Peyer's patch (tissue), 4 donors: Measurements from ENCODE around the gene METTL24. TPM values are rescaled to one million over a fixed set of nuclear protein-coding genes. Genes with fewer than 3 reads are reported as not detected.

ENCODE experiments used
- DNase-seq, 3 donors: peaks; one replicate each; pipeline ENCODE4 v3.0.0-alpha.2; 2017 to 2019
- H3K27ac ChIP-seq, 4 donors: fragments of 200-600 bp; sonication (generic); one replicate each; pipeline ENCODE4 v1.5.1; 2016 to 2019
- H3K27me3 ChIP-seq, 2 donors: fragments of 200-600 bp; sonication (generic); one replicate each; pipeline ENCODE4 v1.5.1; 2019
- H3K36me3 ChIP-seq, 3 donors: fragments of 200-600 bp; sonication (generic); one replicate each; pipeline ENCODE4 v1.5.1; 2016 to 2019
- H3K4me1 ChIP-seq, 4 donors: fragments of 200-600 bp; sonication (generic); one replicate each; pipeline ENCODE4 v1.5.1; 2016 to 2019
- H3K4me3 ChIP-seq, 4 donors: fragments of 200-600 bp; sonication (generic); 1 replicate in 3 of 4; 2 replicates in 1 of 4; pipeline ENCODE4 v1.5.1; 2016 to 2019; ENCODE audit warnings: mild to moderate bottlenecking in 1 of 4
- H3K9me3 ChIP-seq, 4 donors: fragments of 200-600 bp; sonication (generic); one replicate each; pipeline ENCODE4 v1.5.1; 2016 to 2019; ENCODE audit warnings: mild to moderate bottlenecking in 1 of 4
- POLR2A ChIP-seq, 2 donors: fragments of 450-650 bp; IDR thresholded peaks; one replicate each; pipeline ENCODE4 v1.5.1; 2017; ENCODE audit warnings: antibody characterized with exemption in 2 of 2, mild to moderate bottlenecking in 2 of 2, moderate library complexity in 2 of 2
- total RNA-seq, 4 donors: library from RNA; depleted of rRNA; stranded (reverse); fragments of >200 nt; gene quantifications; one replicate each; pipeline ENCODE4 v1.1.0, GENCODE V29; 2016
- TF ChIP-seq, protein P1 (sequence below), 6 experiments: fragments of 450-650 bp in 4 of 6; fragments of 200-600 bp in 2 of 6; sonication (generic) in 1 of 6; IDR thresholded peaks; one replicate each; pipeline ENCODE4 v1.5.1; 2017 to 2019; ENCODE audit warnings: antibody characterized with exemption in 6 of 6, mild to moderate bottlenecking in 3 of 6, moderate library complexity in 1 of 6

METTL24 gene
- total RNA-seq, 4 donors from 2014 or later, result 3.9 to 11.2 (median 6.8) TPM

DNA sequence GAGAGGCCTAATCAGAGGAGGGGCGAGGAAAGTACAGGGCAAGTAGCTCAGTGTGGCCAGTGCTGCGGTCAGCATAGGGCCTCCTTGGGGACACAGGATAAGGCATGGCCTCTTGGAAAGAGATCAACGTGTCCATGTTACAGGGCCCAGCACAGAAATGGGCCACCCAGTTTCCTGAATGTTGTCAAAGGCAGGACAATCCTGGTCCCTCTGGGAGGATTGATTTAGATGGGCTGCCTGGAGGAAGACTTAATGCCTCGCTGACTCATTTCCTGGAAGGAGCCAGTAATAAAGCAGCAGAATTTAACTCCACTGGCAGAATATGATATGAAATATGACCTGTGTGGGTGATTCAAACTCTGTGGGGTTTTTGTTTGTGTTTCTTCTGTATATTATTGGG, 40.6 kb upstream of the METTL24 start:
- no peak for DNase-seq
- no peaks in the 10 kb centered on the region for H3K27me3 ChIP-seq
- H3K4me1 ChIP-seq, result no peaks in the 10 kb centered on the region
- no peaks in the 10 kb centered on the region for H3K9me3 ChIP-seq
- no peak overlapping the region for H3K27ac ChIP-seq
- TF ChIP-seq, protein P1, sequence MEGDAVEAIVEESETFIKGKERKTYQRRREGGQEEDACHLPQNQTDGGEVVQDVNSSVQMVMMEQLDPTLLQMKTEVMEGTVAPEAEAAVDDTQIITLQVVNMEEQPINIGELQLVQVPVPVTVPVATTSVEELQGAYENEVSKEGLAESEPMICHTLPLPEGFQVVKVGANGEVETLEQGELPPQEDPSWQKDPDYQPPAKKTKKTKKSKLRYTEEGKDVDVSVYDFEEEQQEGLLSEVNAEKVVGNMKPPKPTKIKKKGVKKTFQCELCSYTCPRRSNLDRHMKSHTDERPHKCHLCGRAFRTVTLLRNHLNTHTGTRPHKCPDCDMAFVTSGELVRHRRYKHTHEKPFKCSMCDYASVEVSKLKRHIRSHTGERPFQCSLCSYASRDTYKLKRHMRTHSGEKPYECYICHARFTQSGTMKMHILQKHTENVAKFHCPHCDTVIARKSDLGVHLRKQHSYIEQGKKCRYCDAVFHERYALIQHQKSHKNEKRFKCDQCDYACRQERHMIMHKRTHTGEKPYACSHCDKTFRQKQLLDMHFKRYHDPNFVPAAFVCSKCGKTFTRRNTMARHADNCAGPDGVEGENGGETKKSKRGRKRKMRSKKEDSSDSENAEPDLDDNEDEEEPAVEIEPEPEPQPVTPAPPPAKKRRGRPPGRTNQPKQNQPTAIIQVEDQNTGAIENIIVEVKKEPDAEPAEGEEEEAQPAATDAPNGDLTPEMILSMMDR (IDR thresholded peaks at IDR 0.05), result no peak
- no peak for TF ChIP-seq POLR2A (IDR thresholded peaks at IDR 0.05)
- no peaks in the 10 kb centered on the region for H3K36me3 ChIP-seq
- no peak overlapping the region for H3K4me3 ChIP-seq

DNA sequence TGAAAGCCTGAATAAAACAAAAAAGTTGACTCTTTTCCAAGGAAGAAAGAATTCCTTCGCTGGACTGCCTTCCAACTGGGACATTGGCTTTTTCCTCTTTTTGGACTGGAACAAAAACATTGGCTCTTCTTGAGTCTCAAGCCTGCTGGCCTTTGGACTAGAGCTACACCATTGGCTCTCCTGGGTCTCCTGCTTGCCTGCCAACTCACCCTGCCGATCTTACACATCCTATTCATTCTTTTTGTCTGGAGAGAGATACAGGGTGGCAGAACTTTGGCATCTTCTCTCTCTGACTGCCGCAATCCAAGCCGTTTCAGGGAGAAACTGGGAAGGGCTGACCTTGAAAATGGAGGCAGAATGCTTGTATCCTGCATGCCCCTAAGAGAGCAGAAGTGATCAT, 37.1 kb upstream of the METTL24 start:
- TF ChIP-seq POLR2A (IDR thresholded peaks at IDR 0.05), result no peak
- TF ChIP-seq, protein P1 (IDR thresholded peaks at IDR 0.05), result no peak
- no peaks in the 10 kb centered on the region for H3K9me3 ChIP-seq
- H3K36me3 ChIP-seq, result no peaks in the 10 kb centered on the region
- no peaks in the 10 kb centered on the region for H3K27me3 ChIP-seq
- H3K4me1 ChIP-seq, result peaks cover 0 to under 1% (median 0%) of the 10 kb centered on the region in 4 donors
- H3K4me3 ChIP-seq, result no peak overlapping the region
- no peak for DNase-seq
- no peak overlapping the region for H3K27ac ChIP-seq

DNA sequence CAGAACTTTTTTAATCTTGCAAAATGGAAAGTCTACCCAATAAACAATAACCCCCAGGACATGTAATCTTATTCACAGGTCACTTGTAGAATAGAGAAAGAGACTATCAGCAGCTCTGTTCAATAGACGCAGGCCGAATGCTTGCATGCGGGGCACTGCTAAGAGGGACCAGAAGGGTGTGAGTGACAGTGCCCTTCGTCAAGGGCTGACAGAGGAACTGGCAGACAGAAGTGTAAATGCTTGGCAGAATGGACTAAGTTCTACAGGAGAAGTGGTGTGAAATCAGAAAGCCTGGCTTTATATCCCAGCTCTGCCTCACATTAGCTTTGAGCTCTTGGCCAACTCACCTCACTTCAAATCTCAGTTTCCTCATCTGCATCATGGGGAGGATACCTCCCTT, 36.3 kb upstream of the METTL24 start:
- Histone ChIP-seq H3K4me3 (no peak overlapping the region), H3K27me3 (no peaks in the 10 kb centered on the region), H3K27ac (no peak overlapping the region), H3K9me3 (no peaks in the 10 kb centered on the region), H3K4me1 (peaks cover 0 to 5% (median 0%) of the 10 kb centered on the region in 4 donors), H3K36me3 (no peaks in the 10 kb centered on the region)
- no peak for DNase-seq
- TF ChIP-seq, protein P1 (IDR thresholded peaks at IDR 0.05), result no peak
- TF ChIP-seq POLR2A (IDR thresholded peaks at IDR 0.05), result no peak

DNA sequence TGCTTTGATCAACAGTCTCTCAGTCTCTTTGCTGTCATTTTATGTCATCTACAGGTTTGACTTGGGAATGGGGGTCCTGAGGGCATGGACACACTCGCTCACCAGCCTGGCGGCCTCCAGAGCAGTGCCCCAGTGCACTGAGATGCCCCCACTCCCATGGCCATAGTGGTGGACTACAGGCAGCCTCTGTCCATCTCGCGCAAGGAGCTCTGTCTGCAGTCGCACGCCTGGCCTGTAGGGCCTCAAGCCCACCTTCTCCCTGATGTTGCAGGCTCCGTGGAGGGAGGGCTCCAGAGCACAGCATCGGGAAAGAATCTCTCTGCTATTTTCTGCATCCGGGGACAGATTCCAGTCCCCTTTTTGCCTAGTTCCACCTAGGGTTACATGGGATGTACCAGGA, 34.6 kb upstream of the METTL24 start:
- H3K27ac ChIP-seq, result no peak overlapping the region
- H3K4me3 ChIP-seq, result no peak overlapping the region
- H3K27me3 ChIP-seq, result no peaks in the 10 kb centered on the region
- H3K4me1 ChIP-seq, result peaks cover 0 to 5% (median 0%) of the 10 kb centered on the region in 4 donors
- H3K36me3 ChIP-seq, result no peaks in the 10 kb centered on the region
- TF ChIP-seq POLR2A (IDR thresholded peaks at IDR 0.05), result no peak
- TF ChIP-seq, protein P1 (IDR thresholded peaks at IDR 0.05), result no peak
- no peak for DNase-seq
- no peaks in the 10 kb centered on the region for H3K9me3 ChIP-seq

DNA sequence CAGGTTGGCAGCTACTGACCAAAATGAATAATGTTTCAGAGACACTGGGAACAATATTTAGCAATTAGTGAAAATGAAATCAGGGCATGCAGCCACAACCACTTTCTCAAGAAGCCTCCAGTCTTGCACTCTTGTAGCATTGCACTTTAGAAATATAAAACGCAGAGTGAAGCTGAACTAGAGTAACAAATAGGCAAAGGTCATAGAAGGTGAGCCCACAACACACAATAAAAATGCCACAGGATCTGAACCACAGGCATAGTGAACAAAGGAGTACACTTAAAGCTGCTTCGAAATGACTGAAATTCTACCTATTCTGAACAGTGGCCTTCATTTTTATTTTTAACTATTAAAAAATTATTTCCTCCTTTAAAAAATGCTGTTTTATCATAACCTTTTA, 32.3 kb upstream of the METTL24 start:
- Histone ChIP-seq H3K27ac (no peak overlapping the region), H3K4me3 (no peak overlapping the region)

More for the DNA sequence above, 32.3 kb upstream of the METTL24 start:
- Histone ChIP-seq H3K9me3 (no peaks in the 10 kb centered on the region), H3K27me3 (no peaks in the 10 kb centered on the region), H3K4me1 (peaks cover 0 to 5% (median 0%) of the 10 kb centered on the region in 4 donors), H3K36me3 (no peaks in the 10 kb centered on the region)
- no peak for TF ChIP-seq POLR2A (IDR thresholded peaks at IDR 0.05)
- TF ChIP-seq, protein P1 (IDR thresholded peaks at IDR 0.05), result no peak
- DNase-seq, result no peak
